Medulla oblongata (tissue), 1 donor: ENCODE measurements around the gene TBX20.
"Not testable (repeated sequence)": the region's sequence is repeated elsewhere in the genome, so short reads cannot be mapped to it uniquely, and the experiment has no call there.

ENCODE experiments used
- DNase-seq: peaks from one replicate; pipeline ENCODE4 v3.0.0-alpha.2; 2015; ENCODE audit errors: extremely low spot score

Gene TBX20

GRCh38 chr7:35255443-35256255 is 1.7 kb upstream of the TBX20 start:
- DNase-seq, result no peak

GRCh38 chr7:35254496-35255442 is 869 bp upstream of the TBX20 start:
- no peak for DNase-seq

- no peak for DNase-seq
These were observed 515 bp downstream of the TBX20 start for GRCh38 chr7:35253460-35253709.

- no peak for DNase-seq
These were observed 1.1 kb downstream of the TBX20 start for GRCh38 chr7:35252612-35253459.

GRCh38 chr7:35251606-35252310 is 2.1 kb downstream of the TBX20 start:
- DNase-seq, result no peak

GRCh38 chr7:35250941-35251340 is 3.0 kb downstream of the TBX20 start:
- DNase-seq, result no peak

GRCh38 chr7:35250452-35250851 is 3.4 kb downstream of the TBX20 start:
- no peak for DNase-seq

GRCh38 chr7:35249537-35249907 is 4.4 kb downstream of the TBX20 start:
- no peak for DNase-seq

GRCh38 chr7:35248576-35249536 is 5.0 kb downstream of the TBX20 start:
- no peak for DNase-seq

- no peak for DNase-seq
These were observed 7.1 kb downstream of the TBX20 start for GRCh38 chr7:35246819-35247218.

GRCh38 chr7:35241884-35242283 is 12.0 kb downstream of the TBX20 start:
- no peak for DNase-seq

- DNase-seq, result no peak
These were observed 12.5 kb downstream of the TBX20 start for GRCh38 chr7:35241436-35241835.

GRCh38 chr7:35241008-35241407 is 12.9 kb downstream of the TBX20 start:
- DNase-seq, result not testable (repeated sequence)

GRCh38 chr7:35238456-35238855 is 15.4 kb downstream of the TBX20 start:
- not testable (repeated sequence) for DNase-seq

GRCh38 chr7:35232994-35233393 is 20.9 kb downstream of the TBX20 start:
- no peak for DNase-seq

- not testable (repeated sequence) for DNase-seq
These were observed 22.7 kb downstream of the TBX20 start for GRCh38 chr7:35231221-35231620.

- not testable (repeated sequence) for DNase-seq
These were observed 24.7 kb downstream of the TBX20 start for GRCh38 chr7:35229116-35229780.

- not testable (repeated sequence) for DNase-seq
These were observed 25.3 kb downstream of the TBX20 start for GRCh38 chr7:35228496-35229051.

GRCh38 chr7:35227438-35227837 is 26.5 kb downstream of the TBX20 start:
- DNase-seq, result not testable (repeated sequence)
